Erythroblast (primary cell): Measurements from ENCODE around the gene CLPSL2.

Experiments used
- GATA1 ChIP-seq: IDR thresholded peaks from 2 replicates; pipeline ENCODE4 v1.6.1; 2011; ENCODE audit warnings: low read depth, mild to moderate bottlenecking, control low read depth, low read length, moderate library complexity
- POLR2A ChIP-seq: IDR thresholded peaks from 2 replicates; pipeline ENCODE4 v1.6.1; 2011; ENCODE audit warnings: mild to moderate bottlenecking, low read length

GRCh38 chr6:35728683-35729678 is 47.4 kb upstream of the CLPSL2 start:
- TF ChIP-seq POLR2A (no peak), GATA1 (no peak)
